K562 (cell line): ENCODE results near the gene DAZAP1. TPM values are rescaled to one million over a fixed set of nuclear protein-coding genes. Genes with fewer than 3 reads are reported as not detected.

Source experiments
- AFF4 ChIP-seq: sonication (generic); formaldehyde crosslinking; IDR thresholded peaks from 2 replicates; pipeline ENCODE4 v1.8.0; 2023; ENCODE audit warnings: mild to moderate bottlenecking, missing genetic modification reagents
- CXXC5 ChIP-seq: fragments of 250-450 bp; sonication (Bioruptor Pico); IDR thresholded peaks from 2 replicates; pipeline ENCODE4 v1.8.0; 2022; ENCODE audit warnings: inconsistent platforms, mild to moderate bottlenecking, moderate library complexity
- E2F4 ChIP-seq: sonication (generic); formaldehyde crosslinking; IDR thresholded peaks from 2 replicates; pipeline ENCODE4 v1.8.0; 2022; ENCODE audit warnings: mild to moderate bottlenecking, low read depth, missing genetic modification reagents
- E2F6 ChIP-seq, 2 experiments: IDR thresholded peaks; 2 replicates each; pipeline ENCODE4 v1.6.1; 2011; ENCODE audit warnings: borderline replicate concordance in 1 of 2, control low read depth in 1 of 2, low read depth in 1 of 2, low read length in 1 of 2, mild to moderate bottlenecking in 1 of 2, mixed read lengths in 1 of 2, moderate library complexity in 1 of 2; ENCODE audit not compliant: insufficient read depth in 1 of 2, insufficient read length in 1 of 2, poor library complexity in 1 of 2, severe bottlenecking in 1 of 2; ENCODE audit errors: extremely low read depth in 1 of 2
- ETV6 ChIP-seq, 3 experiments: fragments of 150-350 bp in 1 of 3; sonication (generic) in 1 of 3; formaldehyde crosslinking in 1 of 3; IDR thresholded peaks; 2 replicates each; pipeline versions ENCODE4 v1.6.1 to v1.8.0; 2014 to 2022; ENCODE audit warnings: borderline replicate concordance in 2 of 3, low read depth in 2 of 3, antibody characterized with exemption in 1 of 3, low read length in 1 of 3, mild to moderate bottlenecking in 1 of 3, missing genetic modification reagents in 1 of 3
- EWSR1 ChIP-seq: fragments of 450-650 bp; IDR thresholded peaks from 2 replicates; pipeline ENCODE4 v1.6.1; 2018; ENCODE audit warnings: borderline replicate concordance, mild to moderate bottlenecking, low read depth, moderate library complexity; ENCODE audit not compliant: partially characterized antibody
- NR2C2 ChIP-seq, 2 experiments: fragments of 200-800 bp in 1 of 2; sonication (Bioruptor generic) in 1 of 2; sonication (generic) in 1 of 2; formaldehyde crosslinking in 1 of 2; IDR thresholded peaks; 2 replicates each; pipeline versions ENCODE4 v1.6.1 to v1.8.0; 2016 to 2022; ENCODE audit warnings: mild to moderate bottlenecking in 1 of 2, missing compliant biosample characterization in 1 of 2, missing genetic modification characterization in 1 of 2, missing genetic modification reagents in 1 of 2
- RCOR1 ChIP-seq, 2 experiments: IDR thresholded peaks; 2 replicates each; pipeline ENCODE4 v1.6.1; 2012; ENCODE audit warnings: low read depth in 2 of 2, low read length in 2 of 2, borderline replicate concordance in 1 of 2, improper control_type of control experiment in 1 of 2
- SIN3B ChIP-seq: fragments of 450-650 bp; IDR thresholded peaks from 2 replicates; pipeline ENCODE4 v1.6.1; 2017; ENCODE audit warnings: low read depth, mild to moderate bottlenecking, moderate library complexity
- SMARCB1 ChIP-seq: IDR thresholded peaks from 2 replicates; pipeline ENCODE4 v1.6.1; 2011; ENCODE audit warnings: improper control_type of control experiment, low read depth; ENCODE audit not compliant: insufficient read length
- TRIM28 ChIP-seq: fragments of 450-650 bp; IDR thresholded peaks from 2 replicates; pipeline ENCODE4 v1.6.1; 2017
- ZNF124 ChIP-seq: sonication (generic); formaldehyde crosslinking; IDR thresholded peaks from 2 replicates; pipeline ENCODE4 v1.8.1; 2022; ENCODE audit warnings: missing genetic modification reagents
- ZNF282 ChIP-seq: sonication (generic); formaldehyde crosslinking; IDR thresholded peaks from 2 replicates; pipeline ENCODE4 v1.8.1; 2023; ENCODE audit warnings: missing genetic modification reagents
- polyA plus RNA-seq, 8 experiments: library from polyadenylated mRNA; depleted of rRNA in 4 of 8; stranded (reverse) in 5 of 8; unstranded in 3 of 8; fragments of >200 nt; fragmentation: Nextera tagmentation in 2 of 8; fragmentation: Illumina TruSeq in 1 of 8; extraction: Ambion mirVana in 2 of 8; extraction: Trizol in 1 of 8; gene quantifications; 2 replicates each; pipeline versions ENCODE4 v1.2.1 to v1.2.3, GENCODE V29; 2011 to 2014; ENCODE audit warnings: inconsistent platforms in 1 of 8, missing spikeins in 1 of 8
- total RNA-seq, 7 experiments: library from RNA; depleted of rRNA in 6 of 7; stranded (reverse); fragments of >200 nt in 6 of 7; fragmentation: Illumina TruSeq in 2 of 7; extraction: Trizol in 2 of 7; gene quantifications; 2 replicates each; pipeline versions ENCODE4 v1.2.1 to v1.2.3, GENCODE V29; 2011 to 2021; ENCODE audit warnings: low replicate concordance in 1 of 7
- TF ChIP-seq, protein P1 (sequence below), 2 experiments: fragments of 250-450 bp in 1 of 2; fragments of 450-650 bp in 1 of 2; sonication (Bioruptor Pico) in 1 of 2; IDR thresholded peaks; 2 replicates each; pipeline versions ENCODE4 v1.6.1 to v1.8.0; 2016 to 2021; ENCODE audit warnings: mild to moderate bottlenecking in 2 of 2, moderate library complexity in 2 of 2, missing compliant biosample characterization in 1 of 2, missing genetic modification characterization in 1 of 2
- TF ChIP-seq, protein P2 (sequence below): fragments of 200-800 bp; sonication (Bioruptor generic); IDR thresholded peaks from 2 replicates; pipeline ENCODE4 v1.6.1; 2017; ENCODE audit warnings: missing genetic modification characterization, missing compliant biosample characterization

DAZAP1 gene
- total and polyA plus RNA-seq, 9 of the 15 experiments (the other 6 are each of a cell fraction or from before 2014, with no cell fraction given): 10.8 to 289 (median 142) TPM

DNA sequence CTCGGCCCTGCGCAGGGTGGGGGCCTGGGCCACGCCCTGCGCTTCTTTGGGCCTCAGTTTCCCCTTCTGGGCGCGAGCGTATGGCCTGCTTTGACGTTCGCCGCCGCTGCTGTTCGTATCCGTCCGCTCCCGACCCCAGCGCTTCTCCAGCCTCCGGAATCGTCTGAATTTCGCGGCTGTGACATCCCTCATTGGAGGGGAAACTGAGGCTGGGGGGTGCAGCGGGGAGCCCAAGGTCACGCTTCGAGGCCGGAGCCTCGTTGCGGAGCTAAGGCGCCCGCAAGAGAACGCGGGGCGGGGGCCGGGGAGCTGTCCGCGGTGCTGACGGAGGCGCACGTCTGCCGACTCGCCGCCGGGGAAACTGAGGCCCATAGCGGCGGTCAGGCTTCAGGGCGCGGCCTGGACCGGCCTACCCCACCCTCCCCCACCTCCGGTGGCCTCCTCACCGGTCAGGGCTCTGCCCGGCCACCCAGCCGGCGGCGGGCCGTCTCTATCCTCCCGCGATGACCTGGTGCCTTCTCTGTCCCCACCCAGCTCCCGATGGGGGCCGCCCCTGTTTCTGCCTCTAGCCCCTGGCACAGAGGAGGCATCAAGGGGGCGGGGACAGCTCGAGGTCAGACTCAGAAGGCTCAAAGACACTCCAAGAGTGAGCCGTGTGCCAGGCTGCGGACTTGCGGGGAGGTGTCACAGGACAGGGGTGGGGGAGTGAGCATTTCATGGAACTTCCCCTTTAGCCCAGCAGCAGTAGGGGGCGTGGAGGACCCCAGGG lies 39.5 kb downstream of the DAZAP1 start (continued):
- 0 out of 2 replicates have a peak, but pooled peaks have one; percentile 53 for TF ChIP-seq NR2C2 (CRISPR knock-in tag; IDR thresholded peaks at IDR 0.05)
- no peak for TF ChIP-seq NR2C2 (tag; IDR thresholded peaks at IDR 0.05)
- peak; percentile 51; the same call in 1 of the 2 replicates for TF ChIP-seq CXXC5 (CRISPR knock-in tag)
- TF ChIP-seq TRIM28: no peak
- peak in 1 of 2 experiments; percentile 67 for TF ChIP-seq E2F6 (IDR thresholded peaks at IDR 0.05; ENCODE audit: borderline replicate concordance in 1 of 2, extremely low read depth in 1 of 2, insufficient read depth in 1 of 2, insufficient read length in 1 of 2, low read depth in 1 of 2, low read length in 1 of 2, poor library complexity in 1 of 2, severe bottlenecking in 1 of 2)
- no peak for TF ChIP-seq EWSR1
- no peak; the same call in 1 of the 2 replicates for TF ChIP-seq ZNF282 (CRISPR knock-in tag)
- no peak for TF ChIP-seq ETV6 (IDR thresholded peaks at IDR 0.05; ENCODE audit: borderline replicate concordance in 1 of 2, low read depth in 2 of 2, low read length in 1 of 2)
- 0 out of 2 replicates have a peak, but pooled peaks have one; percentile 59 for TF ChIP-seq ETV6 (CRISPR knock-in tag; IDR thresholded peaks at IDR 0.05; ENCODE audit: borderline replicate concordance)
- TF ChIP-seq ZNF124 (CRISPR knock-in tag): 0 out of 2 replicates have a peak, but pooled peaks have one; percentile 41
- TF ChIP-seq SIN3B: no peak
- TF ChIP-seq SMARCB1: peak; percentile 55
- TF ChIP-seq, protein P1, sequence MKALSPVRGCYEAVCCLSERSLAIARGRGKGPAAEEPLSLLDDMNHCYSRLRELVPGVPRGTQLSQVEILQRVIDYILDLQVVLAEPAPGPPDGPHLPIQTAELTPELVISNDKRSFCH (CRISPR knock-in tag; IDR thresholded peaks at IDR 0.05): no peak
- TF ChIP-seq, protein P1 (tag; IDR thresholded peaks at IDR 0.05): peak; percentile 38; the same call in 1 of the 2 replicates
- peak; percentile 78; the same call in 1 of the 2 replicates for TF ChIP-seq AFF4 (CRISPR knock-in tag)
- TF ChIP-seq, protein P2, sequence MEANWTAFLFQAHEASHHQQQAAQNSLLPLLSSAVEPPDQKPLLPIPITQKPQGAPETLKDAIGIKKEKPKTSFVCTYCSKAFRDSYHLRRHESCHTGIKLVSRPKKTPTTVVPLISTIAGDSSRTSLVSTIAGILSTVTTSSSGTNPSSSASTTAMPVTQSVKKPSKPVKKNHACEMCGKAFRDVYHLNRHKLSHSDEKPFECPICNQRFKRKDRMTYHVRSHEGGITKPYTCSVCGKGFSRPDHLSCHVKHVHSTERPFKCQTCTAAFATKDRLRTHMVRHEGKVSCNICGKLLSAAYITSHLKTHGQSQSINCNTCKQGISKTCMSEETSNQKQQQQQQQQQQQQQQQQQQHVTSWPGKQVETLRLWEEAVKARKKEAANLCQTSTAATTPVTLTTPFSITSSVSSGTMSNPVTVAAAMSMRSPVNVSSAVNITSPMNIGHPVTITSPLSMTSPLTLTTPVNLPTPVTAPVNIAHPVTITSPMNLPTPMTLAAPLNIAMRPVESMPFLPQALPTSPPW: peak; percentile 28; the same call in 1 of the 2 replicates
- 0 out of 4 replicates have a peak, but pooled peaks of 1 of the 2 experiments have one; percentile 13 for TF ChIP-seq RCOR1 (IDR thresholded peaks at IDR 0.05; ENCODE audit: borderline replicate concordance in 1 of 2, low read depth in 2 of 2, low read length in 2 of 2)
- TF ChIP-seq E2F4: 0 out of 2 replicates have a peak, but pooled peaks have one; percentile 12
